ENCODE data around the gene PTGIS.
"Not testable (repeated sequence)": the region's sequence is repeated elsewhere in the genome, so short reads cannot be mapped to it uniquely, and the experiment has no call there.

PTGIS gene

GRCh38 chr20:49579195-49579594 is 11.3 kb upstream of the PTGIS start:
- FAIRE-seq = no peak

- FAIRE-seq = no peak
Measured at GRCh38 chr20:49578436-49578835, 10.5 kb upstream of the PTGIS start.

- FAIRE-seq = no peak
Measured at GRCh38 chr20:49575551-49576060, 7.7 kb upstream of the PTGIS start.

- FAIRE-seq = no peak
Measured at GRCh38 chr20:49573900-49574416, 6.0 kb upstream of the PTGIS start.

- no peak for FAIRE-seq
Measured at GRCh38 chr20:49572857-49573256, 4.9 kb upstream of the PTGIS start.

GRCh38 chr20:49571553-49571835 is 3.6 kb upstream of the PTGIS start:
- FAIRE-seq = no peak

GRCh38 chr20:49570828-49571552 is 3.1 kb upstream of the PTGIS start:
- no peak for FAIRE-seq

GRCh38 chr20:49570161-49570827 is 2.4 kb upstream of the PTGIS start:
- no peak for FAIRE-seq

GRCh38 chr20:49569411-49570115 is 1.6 kb upstream of the PTGIS start:
- no peak for FAIRE-seq

- no peak for FAIRE-seq
Measured at GRCh38 chr20:49568278-49569151, 578 bp upstream of the PTGIS start.

GRCh38 chr20:49566401-49567364 is 1.3 kb downstream of the PTGIS start:
- FAIRE-seq = no peak

- not testable (repeated sequence) for FAIRE-seq
Measured at GRCh38 chr20:49564991-49565390, 2.9 kb downstream of the PTGIS start.

- no peak for FAIRE-seq
Measured at GRCh38 chr20:49563015-49563980, 4.6 kb downstream of the PTGIS start.

- no peak for FAIRE-seq
Measured at GRCh38 chr20:49562311-49563014, 5.5 kb downstream of the PTGIS start.

- FAIRE-seq = no peak
Measured at GRCh38 chr20:49561806-49562205, 6.1 kb downstream of the PTGIS start.

GRCh38 chr20:49561256-49561655 is 6.7 kb downstream of the PTGIS start:
- FAIRE-seq = no peak

- no peak for FAIRE-seq
Measured at GRCh38 chr20:49560646-49561045, 7.3 kb downstream of the PTGIS start.

- FAIRE-seq = no peak
Measured at GRCh38 chr20:49560186-49560585, 7.8 kb downstream of the PTGIS start.

- FAIRE-seq = no peak
Measured at GRCh38 chr20:49559411-49560081, 8.4 kb downstream of the PTGIS start.
